DMS53 treated with DMSO at 0.1 percent for 48 hours (cell line): ENCODE results near the gene EEF1AKMT3.

Source experiments
- DNase-seq: peaks from one replicate; lab custom pipeline; 2025; ENCODE audit not compliant: unreplicated experiment; lab: John Stamatoyannopoulos, UW

EEF1AKMT3 gene

DNA sequence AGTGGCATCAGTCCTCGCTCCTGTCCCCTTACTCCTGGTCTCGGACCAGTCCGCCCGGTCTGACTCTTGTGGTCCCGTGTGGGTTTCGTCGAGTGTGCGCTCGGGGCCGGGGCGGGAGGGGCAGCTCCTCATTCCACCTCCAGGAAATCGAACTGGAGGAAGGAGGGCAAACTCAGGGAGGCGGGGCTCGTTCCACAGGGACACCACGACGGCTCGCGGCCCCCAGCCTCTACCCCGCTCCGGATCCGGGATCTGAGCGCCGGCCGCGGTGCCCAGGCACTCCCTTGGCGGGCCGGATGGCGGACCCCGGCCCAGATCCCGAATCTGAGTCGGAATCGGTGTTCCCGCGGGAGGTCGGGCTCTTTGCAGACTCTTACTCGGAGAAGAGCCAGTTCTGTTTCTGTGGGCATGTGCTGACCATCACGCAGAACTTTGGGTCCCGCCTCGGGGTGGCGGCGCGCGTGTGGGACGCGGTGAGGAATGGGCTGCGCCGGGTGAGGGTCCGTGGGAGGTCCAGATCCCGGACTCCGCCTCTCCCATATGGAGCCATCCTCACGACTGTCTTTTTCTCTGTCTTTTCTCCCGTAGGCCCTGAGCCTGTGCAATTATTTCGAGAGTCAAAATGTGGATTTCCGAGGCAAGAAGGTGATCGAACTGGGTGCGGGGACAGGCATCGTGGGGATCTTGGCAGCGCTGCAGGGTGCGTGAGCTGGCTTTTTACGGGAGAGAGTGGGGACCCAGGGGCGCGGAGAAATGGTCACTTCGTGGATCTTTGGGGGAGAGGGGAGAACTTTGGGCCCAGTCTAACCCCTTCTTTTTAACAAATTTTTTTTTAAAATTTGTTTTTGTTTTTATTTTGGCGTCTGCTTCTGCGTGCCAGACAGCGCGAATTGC, at the start of gene EEF1AKMT3:
EEF1AKMT3 (plus strand) TSS at position 186 of the 894 bp plus-strand sequence; CDS start at position 297, 111 bp downstream.
- peak; percentile 19 for DNase-seq

DNA sequence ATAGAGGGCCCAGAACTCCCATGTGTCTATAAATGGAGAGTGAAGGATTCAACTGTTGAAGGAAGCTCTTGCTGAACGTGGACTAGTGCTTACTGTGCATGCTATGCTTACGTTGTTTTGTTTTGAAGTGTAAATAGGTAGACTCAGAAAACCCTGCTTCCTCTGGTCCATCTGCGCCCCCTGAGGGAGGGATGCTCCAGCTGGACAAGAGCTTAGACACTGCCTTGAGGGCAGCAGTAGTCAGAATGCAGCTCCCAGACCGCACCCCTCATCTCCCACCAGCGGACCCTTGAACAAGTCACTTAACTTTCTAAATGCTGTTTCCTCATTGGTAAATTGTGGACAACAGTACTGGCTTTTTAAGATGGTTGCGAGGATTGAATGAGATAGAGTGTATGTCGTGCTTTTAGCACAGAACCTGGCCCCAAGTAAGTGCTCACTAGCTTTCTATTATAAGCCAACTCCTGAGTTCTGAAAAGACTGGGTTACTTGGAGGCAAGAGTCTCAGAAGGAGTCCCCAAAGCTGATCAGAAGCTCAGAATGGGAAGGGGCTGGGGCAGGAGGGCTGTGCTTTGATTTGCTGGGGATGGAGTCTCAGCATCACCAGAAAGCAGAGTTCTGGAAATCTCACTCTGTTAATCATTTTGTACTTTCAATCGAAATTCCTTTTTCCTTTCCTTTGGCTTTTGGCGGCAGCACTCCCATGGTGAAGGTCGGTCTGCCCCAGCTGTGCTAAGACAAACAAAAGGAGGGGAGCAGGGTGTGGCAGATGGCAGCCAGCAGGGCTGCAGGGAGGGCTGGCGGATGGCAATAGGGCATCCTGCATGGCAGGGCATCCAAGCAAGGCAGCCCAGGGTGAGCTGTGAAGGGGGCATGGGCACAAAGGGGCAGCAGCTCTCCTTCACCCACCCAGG, 49.4 kb upstream of the EEF1AKMT3 start:
- DNase-seq, result no peak

DNA sequence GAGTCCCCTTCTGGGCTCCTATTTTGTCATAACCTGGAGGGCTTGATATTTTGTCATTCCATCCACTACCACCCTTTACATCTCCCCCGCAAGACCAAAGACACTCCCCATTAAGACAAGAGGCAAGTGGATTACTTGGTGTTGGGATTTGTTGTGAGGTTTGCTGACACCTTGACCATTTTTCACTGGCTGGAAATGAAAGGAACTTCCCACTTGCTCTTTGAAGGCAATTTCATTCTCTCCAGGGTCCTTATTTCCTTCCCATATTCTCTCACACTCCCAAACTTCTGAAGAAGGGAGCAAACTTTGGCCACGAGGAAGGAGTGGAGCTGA, 48.8 kb upstream of the EEF1AKMT3 start:
- no peak for DNase-seq

DNA sequence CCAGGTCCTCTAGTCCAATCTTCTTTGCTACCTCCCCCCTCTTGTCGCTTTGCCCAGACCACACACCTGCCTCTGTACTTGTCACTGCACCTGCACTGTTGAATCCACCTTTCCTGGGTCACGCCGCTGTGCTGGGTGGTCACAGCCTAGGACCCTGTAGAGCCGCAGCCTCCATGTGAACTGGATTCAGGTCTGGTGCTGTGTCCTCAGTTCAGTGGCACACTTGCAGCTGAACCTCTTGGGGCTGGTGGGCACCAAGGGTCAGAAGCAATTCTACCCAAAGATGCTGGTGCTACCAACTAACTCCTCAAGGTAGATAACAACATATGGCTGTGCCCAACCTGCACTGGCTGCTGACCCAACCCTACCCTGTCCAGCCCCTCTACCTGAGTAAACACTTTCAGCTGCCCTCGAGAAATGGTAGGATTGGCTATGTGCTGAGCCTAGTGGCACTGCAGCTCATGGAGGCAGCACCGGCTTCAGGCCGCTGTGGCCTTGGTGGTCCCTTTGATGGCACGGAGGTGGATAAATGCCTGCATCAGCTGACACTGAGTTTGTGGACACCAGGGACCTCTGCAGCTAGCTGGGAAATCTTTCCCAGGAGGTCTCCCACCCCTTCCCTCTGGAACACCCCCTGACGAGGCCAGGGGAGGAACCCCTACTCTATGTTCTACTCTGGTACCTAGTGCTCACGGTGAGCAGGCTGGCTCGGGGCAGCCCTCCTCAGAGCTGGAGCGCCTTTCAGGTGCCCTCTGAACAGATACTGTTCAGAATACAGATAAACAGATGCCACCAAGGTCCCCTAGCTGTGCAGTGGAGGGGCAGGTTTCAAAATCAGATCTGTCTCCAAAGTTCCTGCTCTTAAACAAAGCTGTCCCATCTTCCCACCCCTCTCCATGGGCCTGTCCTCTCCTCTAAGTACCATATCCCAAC, 48.1 kb upstream of the EEF1AKMT3 start:
- no peak for DNase-seq

DNA sequence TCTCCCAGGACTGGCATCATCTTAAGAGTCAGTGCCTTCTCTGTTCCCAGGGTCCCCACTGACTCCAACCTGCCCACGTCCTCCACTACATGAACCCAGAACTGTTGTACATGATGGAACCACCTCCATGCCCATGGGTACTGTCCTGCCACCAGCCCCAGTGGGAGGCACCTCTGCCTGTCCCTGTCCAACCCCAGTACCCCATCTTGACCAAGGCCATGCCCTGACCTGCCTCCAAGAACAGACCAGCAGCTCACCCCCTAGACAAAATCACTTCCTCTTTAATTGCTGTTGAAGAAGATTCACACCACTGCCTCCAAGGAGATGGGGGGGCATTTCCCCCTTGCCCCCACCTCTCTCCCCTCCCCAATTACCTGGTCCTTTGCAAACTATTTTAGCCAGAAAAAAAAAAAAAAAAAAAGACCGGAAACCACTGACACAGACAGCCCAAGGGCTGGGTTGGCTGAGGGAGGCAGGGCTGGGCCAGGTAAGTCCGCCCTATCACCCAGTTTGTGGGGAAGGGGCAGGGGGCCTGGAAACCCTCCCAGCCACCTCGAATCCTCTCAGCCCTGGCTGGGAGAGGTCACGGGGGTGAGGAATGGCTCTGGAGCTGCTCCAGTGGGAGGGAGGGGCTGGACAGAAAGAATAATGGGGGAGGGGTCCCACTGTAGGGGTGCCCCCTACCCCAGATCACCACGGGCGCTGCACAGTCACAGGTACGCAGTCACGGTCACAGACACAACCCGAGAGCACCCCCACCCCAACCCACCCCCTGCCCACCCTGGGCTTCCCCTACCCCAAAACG, 47.3 kb upstream of the EEF1AKMT3 start:
- DNase-seq, result no peak

DNA sequence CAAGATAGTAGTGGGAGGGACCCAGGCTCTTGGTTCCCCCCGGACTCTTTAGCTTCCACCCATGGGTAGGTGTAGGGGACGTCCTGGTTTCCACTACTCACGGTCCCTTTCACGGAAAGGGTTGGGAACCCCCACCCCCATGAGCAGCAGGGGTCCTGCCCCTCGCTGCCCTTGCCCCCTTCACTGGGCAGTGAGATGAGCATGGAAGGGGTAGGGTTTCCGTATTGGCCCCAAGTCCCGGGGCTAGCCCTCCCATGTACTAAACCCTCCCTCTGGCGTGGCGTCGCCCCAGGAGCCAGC, 46.6 kb upstream of the EEF1AKMT3 start:
- DNase-seq, result no peak

DNA sequence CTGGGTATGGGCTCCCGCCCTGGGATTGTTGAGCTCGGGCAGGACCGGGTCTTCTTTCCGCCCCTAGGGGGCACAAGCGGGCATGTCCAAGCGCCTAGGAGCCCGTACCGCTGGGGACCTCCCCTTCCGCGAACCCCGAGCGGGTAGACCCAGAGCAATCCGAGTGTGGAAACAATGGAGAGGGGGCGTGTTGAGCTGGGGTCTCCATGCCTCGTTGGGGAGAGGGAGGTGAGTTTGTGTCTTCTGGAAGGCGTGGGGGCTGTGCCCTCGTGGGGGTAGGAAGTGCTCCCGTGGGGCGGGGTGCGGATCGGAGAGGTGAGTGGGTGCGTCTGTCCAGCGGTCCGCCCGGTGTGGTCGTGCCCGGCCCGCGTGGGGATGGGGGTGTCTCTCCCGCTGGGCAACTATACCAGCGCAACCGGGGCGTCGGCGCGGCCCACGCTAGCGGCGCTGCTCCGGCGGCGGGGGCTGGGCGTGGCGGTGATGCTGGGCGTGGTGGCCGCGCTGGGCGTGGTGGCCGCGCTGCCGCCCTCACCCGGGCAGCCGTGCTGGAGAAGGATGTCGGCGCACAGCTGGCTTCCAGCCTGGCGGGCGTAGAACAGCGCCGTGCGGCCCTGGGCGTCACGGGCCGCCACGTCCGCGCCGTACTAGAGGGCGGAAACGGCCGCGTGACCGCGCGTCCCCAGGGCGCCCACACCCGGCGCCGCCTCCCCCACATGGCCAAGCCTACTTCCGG, 46.1 kb upstream of the EEF1AKMT3 start:
- DNase-seq, result peak; percentile 92

DNA sequence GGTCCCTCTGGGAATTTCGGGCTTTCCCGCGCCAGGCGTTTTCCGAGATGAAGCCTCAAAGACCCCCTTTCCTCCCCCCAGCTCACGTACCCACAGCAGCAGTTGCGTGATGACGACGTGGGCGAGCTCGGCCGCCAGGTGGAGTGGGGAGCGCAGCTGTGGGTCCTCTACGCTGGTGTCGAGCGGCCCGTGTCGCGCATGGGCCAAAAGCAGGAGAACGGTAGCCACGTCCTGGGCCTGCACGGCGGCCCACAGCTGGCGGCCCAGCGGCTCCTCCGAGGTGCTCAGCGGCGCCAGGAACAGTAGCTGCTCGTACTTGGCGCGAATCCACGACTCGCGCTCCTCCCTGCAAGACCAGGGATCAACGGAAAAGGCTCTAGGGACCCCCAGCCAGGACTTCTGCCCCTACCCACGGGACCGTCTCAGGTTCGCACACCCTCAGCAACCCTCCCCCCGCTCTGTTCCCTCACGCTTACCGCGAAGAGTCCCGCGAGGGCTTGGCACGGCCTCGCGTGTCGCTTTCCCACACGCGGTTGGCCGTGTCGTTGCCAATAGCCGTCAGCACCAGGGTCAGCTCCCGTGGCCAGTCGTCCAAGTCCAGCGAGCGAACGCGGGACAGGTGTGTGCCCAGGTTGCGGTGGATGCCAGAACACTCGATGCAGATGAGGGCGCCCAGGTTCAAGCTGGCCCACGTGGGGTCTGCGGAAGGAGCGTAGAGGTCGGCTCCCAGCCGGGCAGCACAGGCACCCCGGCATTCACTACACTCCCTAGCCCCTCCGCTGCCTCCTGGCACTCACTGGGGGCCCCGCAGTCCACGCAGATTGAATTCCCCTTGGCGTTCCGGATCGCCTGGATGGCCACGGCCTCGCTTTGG, 45.3 kb upstream of the EEF1AKMT3 start:
- peak; percentile 67 for DNase-seq

DNA sequence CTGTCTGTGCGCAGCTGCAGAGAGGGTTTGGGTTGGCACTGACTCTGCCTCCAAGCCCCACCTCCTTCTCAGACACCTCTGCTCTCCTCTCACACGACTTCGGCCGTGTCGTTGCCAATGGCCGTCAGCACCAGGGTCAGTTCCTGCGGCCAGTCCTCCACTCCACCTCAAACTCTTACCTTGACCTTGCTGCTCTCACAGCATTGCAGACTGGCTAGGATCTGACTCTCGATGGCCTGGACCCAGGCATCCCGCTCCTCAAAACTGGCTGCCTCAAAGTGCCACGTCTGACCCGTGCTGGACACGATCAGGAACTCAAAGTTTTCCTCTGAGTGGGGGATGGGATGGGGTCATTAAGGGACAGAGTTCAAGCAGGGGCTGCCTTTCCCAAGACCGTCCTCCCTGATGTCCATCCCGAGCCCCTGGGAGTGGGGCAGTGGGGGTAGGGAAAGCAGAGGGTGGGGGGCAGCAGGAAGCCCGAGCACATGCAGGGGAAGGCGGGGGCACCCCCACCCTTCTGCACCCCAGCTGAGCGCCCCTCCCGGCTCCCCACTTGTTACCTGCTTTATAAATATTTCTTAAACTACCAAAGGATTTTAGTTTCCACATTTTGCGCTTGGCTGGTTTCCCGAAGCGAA, 44.5 kb upstream of the EEF1AKMT3 start:
- no peak for DNase-seq

DNA sequence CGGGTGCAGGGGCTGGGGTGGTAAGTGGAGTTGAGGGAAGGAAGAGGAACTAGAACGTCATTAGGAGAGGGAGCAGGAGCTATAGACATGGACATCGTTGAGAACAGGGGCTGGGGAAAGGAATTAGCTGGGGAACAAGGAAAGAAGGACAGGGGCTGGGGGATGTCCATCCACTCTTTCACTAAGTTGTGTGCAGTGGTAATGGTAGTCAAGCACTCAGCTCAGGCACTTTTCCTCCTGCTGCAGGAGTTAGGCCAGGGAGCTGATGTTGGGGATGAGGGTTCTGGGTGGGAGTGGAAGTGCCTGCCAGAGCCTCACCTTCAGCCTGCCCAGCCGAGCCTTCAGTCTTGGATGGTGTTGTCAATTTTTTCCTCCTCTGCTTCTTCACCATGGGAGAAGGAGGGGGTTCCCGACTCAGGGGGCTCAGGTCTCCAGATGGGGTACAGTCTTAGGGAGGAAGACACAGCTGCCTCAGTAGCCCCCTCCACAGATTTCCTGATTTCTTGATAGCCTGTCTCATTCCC, 43.0 kb upstream of the EEF1AKMT3 start:
- no peak for DNase-seq

DNA sequence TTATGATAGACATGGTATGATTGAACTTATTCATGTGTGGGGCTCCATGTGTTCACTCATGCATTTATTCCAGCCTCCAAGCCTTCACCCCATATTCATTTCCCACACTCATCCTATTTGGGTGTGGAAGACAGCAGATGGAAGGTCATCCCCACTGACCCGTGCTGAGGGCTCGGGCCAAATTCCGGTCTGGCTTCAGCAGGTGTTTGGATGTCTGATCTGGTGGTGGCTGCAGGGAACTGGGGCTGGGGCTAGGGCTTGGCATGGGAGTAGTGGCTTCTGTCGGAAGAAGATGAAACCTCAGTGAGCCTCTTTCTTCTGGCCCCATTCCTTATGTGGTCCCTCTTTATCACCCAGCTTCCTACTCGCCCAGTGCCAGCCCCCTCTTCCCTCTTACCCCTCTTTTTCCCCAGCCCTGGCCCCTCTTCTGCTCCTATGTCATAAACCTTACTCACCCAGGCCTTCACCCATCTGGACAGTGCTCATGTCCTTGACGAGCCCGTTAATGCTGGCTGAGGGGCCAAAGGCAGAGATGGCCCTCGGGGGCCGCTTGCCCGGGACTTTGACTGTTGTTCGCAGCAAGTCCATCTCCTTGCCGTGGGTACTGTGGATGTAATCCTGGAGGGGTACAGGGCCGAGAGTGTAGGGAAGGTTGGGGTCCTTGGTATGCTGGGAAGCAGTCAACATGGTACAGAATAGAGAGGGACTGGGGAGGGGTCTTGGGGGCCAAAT, 41.9 kb upstream of the EEF1AKMT3 start:
- no peak for DNase-seq

DNA sequence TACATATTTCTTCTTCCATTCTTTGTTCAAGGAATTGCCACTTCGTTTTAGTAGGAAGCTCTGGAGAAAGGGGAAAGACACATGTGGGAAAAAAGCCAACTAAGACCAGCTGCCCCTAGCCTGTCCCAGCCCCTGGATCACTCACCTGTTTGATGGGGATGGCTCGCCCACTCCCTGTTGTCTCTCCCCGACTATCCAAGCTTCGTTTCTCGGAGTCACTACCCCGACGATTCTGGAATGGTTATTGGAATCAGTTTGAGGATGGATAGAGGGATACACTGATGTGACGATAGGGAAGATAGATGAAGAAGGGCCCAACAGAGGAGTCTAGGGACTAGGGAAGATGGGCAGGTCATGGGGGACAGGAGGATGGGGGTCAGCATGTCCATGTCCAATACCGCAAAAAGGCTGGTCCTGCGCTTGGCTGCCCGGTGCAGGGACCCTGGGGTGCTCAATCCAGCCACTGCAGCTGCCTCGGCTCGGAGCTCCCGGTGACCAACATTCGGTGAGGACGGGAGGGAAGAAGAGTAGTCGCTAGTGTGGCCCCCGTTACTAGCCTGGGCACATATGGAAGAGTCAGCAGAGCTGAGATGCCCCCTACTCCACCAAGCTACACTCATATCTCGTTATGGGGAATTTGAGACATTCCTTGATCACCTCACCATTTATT, 40.9 kb upstream of the EEF1AKMT3 start:
- no peak for DNase-seq

DNA sequence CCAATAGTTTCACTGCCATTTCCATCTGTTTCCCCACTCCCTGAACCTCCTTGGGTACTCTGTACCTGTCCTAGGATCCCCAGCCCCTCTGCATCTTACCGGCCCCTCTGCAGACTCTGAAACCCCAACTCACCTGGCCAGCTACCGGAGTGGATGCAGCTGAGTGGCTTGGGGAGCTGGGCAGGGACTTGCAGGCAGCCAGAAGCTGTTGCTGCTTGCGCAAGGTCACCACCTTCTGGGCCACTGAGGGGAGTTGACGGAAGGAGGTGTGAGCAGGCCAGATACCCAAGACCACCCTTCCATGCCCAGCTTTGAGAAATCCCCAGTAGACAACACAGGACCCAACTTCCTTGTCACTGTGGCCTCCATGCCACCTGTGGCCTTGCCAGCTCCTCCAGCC, 40.1 kb upstream of the EEF1AKMT3 start:
- DNase-seq, result no peak

DNA sequence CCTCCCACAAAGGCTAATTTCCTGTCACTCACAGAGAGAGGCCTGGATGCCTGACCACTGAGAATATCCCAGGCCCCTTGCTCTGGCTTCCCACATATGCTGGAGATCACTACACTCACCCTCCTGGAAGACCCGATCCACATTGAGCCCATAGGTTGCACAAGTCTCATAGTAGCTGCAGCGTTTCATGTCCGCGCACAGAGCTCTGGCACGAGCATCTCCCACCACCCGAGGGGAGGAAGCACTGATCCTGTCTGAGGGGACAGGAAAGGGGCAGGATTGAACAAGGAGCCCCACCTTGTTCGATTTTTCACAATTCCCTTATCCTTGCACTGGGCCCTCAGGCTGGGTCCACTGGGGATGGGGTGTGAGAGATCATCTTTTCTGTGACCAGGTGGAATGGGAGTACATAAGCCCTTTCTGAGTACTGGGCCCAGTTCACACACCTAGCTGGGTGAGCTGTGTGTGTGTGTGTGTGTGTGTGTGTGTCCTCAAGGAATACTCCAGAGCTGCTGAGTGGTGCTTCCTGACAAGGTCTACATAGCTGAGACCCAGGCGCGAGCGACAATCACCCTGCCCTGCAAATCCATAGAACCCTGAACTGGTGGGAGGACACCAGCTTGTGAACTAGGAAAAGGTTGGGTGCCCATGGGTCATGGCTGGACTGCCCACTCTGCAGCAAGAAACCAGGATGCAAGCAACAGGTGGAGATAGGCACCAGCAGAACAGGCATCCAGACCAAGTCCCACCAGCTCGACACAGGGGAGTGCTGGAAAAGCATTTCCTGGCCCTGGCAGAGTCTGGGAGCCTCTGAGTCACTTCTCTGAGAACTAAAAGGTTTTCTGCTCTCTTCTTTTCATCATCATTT, 39.5 kb upstream of the EEF1AKMT3 start:
- DNase-seq, result no peak

DNA sequence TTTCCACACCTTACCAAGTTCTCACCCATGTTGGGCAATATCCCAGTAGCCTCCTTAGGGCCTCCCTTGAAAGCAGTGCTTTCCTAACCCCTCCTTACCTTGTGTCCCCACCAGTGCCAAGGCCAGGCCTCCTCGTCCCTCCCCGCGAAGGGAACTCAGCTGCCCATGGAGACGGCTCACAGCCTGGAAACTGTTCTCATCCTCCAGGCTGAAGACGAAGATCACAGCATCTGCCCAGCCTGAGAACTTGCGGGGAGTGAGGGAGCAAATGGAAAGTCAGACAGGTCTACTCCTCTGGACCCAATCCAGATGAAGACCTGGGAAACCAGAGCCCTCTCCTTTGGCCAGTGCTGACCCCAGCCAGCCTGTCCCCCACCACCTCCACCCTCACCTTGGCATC, 38.5 kb upstream of the EEF1AKMT3 start:
- DNase-seq, result no peak

DNA sequence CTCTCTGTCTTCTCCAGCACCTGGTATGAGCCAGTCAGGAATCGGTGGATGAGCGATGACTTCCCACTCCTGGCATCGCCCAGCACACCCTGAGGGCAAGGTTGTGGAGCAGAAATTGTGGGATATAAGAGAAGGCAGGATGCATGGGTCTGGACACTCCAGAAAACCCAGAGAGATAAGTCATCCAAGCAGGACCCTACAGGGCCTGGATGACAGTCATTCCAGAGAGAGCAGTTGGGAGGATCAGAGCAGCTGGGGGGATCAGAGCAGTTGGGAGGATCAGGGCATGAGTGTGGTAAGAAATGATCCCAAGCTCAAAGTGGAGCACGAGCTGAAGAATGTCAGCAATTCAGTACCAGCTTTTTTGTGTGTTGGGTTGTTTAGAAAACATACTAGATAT, 37.8 kb upstream of the EEF1AKMT3 start:
- no peak for DNase-seq
